B cell (primary cell): ENCODE measurements around the gene TMEM138. TPM values are rescaled to one million over a fixed set of nuclear protein-coding genes. Genes with fewer than 3 reads are reported as not detected.

Experiments used
- ATAC-seq: fragments of 200-7000 bp; cut with Tn5 transposase; one replicate; pipeline ENCODE4 v1.10.0; 2021; ENCODE audit warnings: low read depth, mild to moderate bottlenecking, moderate number of reproducible peaks, moderate library complexity
- CTCF ChIA-PET: fragments of 350-600 bp; sonication (Branson Sonifier 250); formaldehyde crosslinking; loops from one replicate; lab custom pipeline; 2021; ENCODE audit warnings: antibody characterized with exemption, inconsistent platforms; lab: Charles Lee
- POLR2A ChIA-PET: fragments of 350-600 bp; sonication (Branson Sonifier 250); formaldehyde crosslinking; loops from one replicate; lab custom pipeline; 2021; ENCODE audit warnings: antibody characterized with exemption; lab: Charles Lee
- DNase-seq: peaks from one replicate; pipeline ENCODE4 v3.0.0; 2013
- H2AFZ ChIP-seq: 2 replicates; pipeline ENCODE4 v1.6.1; 2012; ENCODE audit warnings: mild to moderate bottlenecking, low read depth, low read length; ENCODE audit not compliant: insufficient read depth, poor library complexity, severe bottlenecking
- H3K27ac ChIP-seq, 2 donors: 1 replicate in 1 of 2; 2 replicates in 1 of 2; pipeline ENCODE4 v1.5.1; 2012 to 2013; ENCODE audit warnings: low read length in 2 of 2, mild to moderate bottlenecking in 2 of 2, moderate library complexity in 1 of 2
- H3K27me3 ChIP-seq, 4 experiments: fragments of 200-600 bp in 1 of 4; sonication (generic) in 1 of 4; replicated peaks in 1 of 4; 1 replicate in 2 of 4; 2 replicates in 2 of 4; pipeline versions ENCODE4 v1.6.1 to v1.7.0; 2013 to 2016; ENCODE audit warnings: low read length in 3 of 4, mild to moderate bottlenecking in 2 of 4, mixed read lengths in 1 of 4, moderate library complexity in 1 of 4; ENCODE audit not compliant: insufficient read depth in 4 of 4, control insufficient read depth in 3 of 4; ENCODE audit errors: control extremely low read depth in 1 of 4
- H3K36me3 ChIP-seq, 2 experiments: replicated peaks in 1 of 2; 1 replicate in 1 of 2; 2 replicates in 1 of 2; pipeline versions ENCODE4 v1.6.1 to v1.7.1; 2013; ENCODE audit warnings: low read length in 1 of 2; ENCODE audit not compliant: insufficient read depth in 2 of 2, control insufficient read depth in 1 of 2; ENCODE audit errors: control extremely low read depth in 1 of 2, extremely low read depth in 1 of 2
- H3K4me1 ChIP-seq, 2 donors: fragments of 200-600 bp in 1 of 2; sonication (generic) in 1 of 2; 1 replicate in 1 of 2; 2 replicates in 1 of 2; pipeline versions ENCODE4 v1.5.1 to v1.6.1; 2013 to 2017; ENCODE audit warnings: low read length in 2 of 2; ENCODE audit not compliant: control insufficient read depth in 2 of 2, insufficient read depth in 2 of 2
- H3K4me2 ChIP-seq: replicated peaks from 2 replicates; pipeline ENCODE3; 2012; ENCODE audit warnings: mild to moderate bottlenecking, low read depth, low read length; ENCODE audit not compliant: poor library complexity, severe bottlenecking
- H3K4me3 ChIP-seq, 5 experiments: fragments of 200-600 bp in 1 of 5; sonication (generic) in 1 of 5; 1 replicate in 3 of 5; 2 replicates in 2 of 5; pipeline versions ENCODE4 v1.5.1 to v1.7.0; 2011 to 2016; ENCODE audit warnings: low read length in 4 of 5, mild to moderate bottlenecking in 4 of 5, low read depth in 2 of 5, control low read depth in 1 of 5, moderate library complexity in 1 of 5; ENCODE audit not compliant: insufficient read depth in 1 of 5; ENCODE audit errors: control extremely low read depth in 1 of 5, extremely low read depth in 1 of 5
- H3K79me2 ChIP-seq: fragments of 200-600 bp; sonication (generic); one replicate; pipeline ENCODE4 v1.6.0; 2016; ENCODE audit warnings: low read length; ENCODE audit not compliant: control insufficient read depth, insufficient read depth
- H3K9ac ChIP-seq: fragments of 200-600 bp; sonication (generic); 2 replicates; pipeline ENCODE4 v1.6.1; 2017; ENCODE audit warnings: mild to moderate bottlenecking, low read length, moderate library complexity
- H3K9me3 ChIP-seq, 3 donors: one replicate each; pipeline versions ENCODE4 v1.6.1 to v1.7.1; 2013; ENCODE audit warnings: low read length in 2 of 3; ENCODE audit not compliant: control insufficient read depth in 2 of 3, insufficient read depth in 1 of 3; ENCODE audit errors: control extremely low read depth in 1 of 3
- H4K20me1 ChIP-seq: 2 replicates; pipeline ENCODE4 v1.6.0; 2012; ENCODE audit warnings: mild to moderate bottlenecking, low read length; ENCODE audit not compliant: insufficient read depth, control insufficient read depth, poor library complexity, severe bottlenecking
- H3K27ac Mint-ChIP-seq: one replicate; pipeline ENCODE4 v1.8.0; 2021; ENCODE audit warnings: mixed read lengths
- H3K27me3 Mint-ChIP-seq: one replicate; pipeline ENCODE4 v1.8.0; 2021; ENCODE audit warnings: mixed read lengths
- H3K4me1 Mint-ChIP-seq: one replicate; pipeline ENCODE4 v1.8.0; 2021; ENCODE audit warnings: mixed read lengths
- H3K4me3 Mint-ChIP-seq: one replicate; pipeline ENCODE4 v1.8.0; 2021; ENCODE audit warnings: mixed read lengths
- H3K9me3 Mint-ChIP-seq: one replicate; pipeline ENCODE4 v1.8.0; 2022; ENCODE audit warnings: mixed read lengths; ENCODE audit not compliant: insufficient read depth
- EZH2 ChIP-seq: IDR thresholded peaks from 2 replicates; pipeline ENCODE4 v1.6.1; 2012; ENCODE audit warnings: borderline replicate concordance, low read depth, mild to moderate bottlenecking, moderate library complexity, low read length; ENCODE audit not compliant: insufficient read depth, poor library complexity, severe bottlenecking
- WGBS: methylation state at CpG from one replicate; pipeline ENCODE4 v1.1.5; 2013; ENCODE audit warnings: missing lambda C conversion rate; ENCODE audit not compliant: insufficient coverage; 5-methylcytosine and 5-hydroxymethylcytosine counted together
- intact Hi-C: fragments of 100-400 bp; cut with micrococcal nuclease; formaldehyde crosslinking; loops from one replicate; pipeline ENCODE4 v1.10.0; 2022
- polyA plus RNA-seq: library from polyadenylated mRNA; depleted of rRNA; stranded (reverse); fragments of >200 nt; gene quantifications from 2 replicates; pipeline ENCODE4 v1.2.3, GENCODE V29; 2012
- total RNA-seq, 2 donors: library from RNA; stranded (reverse); fragments of 120-200 nt in 1 of 2; gene quantifications; 1 replicate in 1 of 2; 2 replicates in 1 of 2; pipeline versions ENCODE4 v1.2.3 to v1.2.4, GENCODE V29; 2013 to 2022
- TF ChIP-seq, protein P1 (sequence below): fragments of 200-600 bp; IDR thresholded peaks from one replicate; pipeline ENCODE4 v1.8.0; 2022; ENCODE audit warnings: antibody characterized with exemption, mild to moderate bottlenecking

The TMEM138 gene
- total and polyA plus RNA-seq, 2 donors (not counting 1 experiment from before 2014, with no cell fraction given), result 66.6 to 84.3 TPM

GRCh38 chr11:61414547-61414946, 52.4 kb downstream of the TMEM138 start:
- no peak for ATAC-seq
- Mint-ChIP-seq H3K27me3 (no peaks in the 10 kb centered on the region), H3K27ac (no peak overlapping the region), H3K4me3 (no peak overlapping the region), H3K4me1 (peaks cover 7% of the 10 kb centered on the region), H3K9me3 (no peaks in the 10 kb centered on the region)
- Histone ChIP-seq H3K27me3 (no peaks in the 10 kb centered on the region), H3K36me3 (peaks cover 2 to 96% of the 10 kb centered on the region in 2 experiments), H3K4me3 (no peak overlapping the region), H3K4me2 (no peak overlapping the region), H3K9ac (no peak overlapping the region), H3K27ac (no peak overlapping the region), H4K20me1 (peaks cover 47% of the 10 kb centered on the region), H3K9me3 (no peaks in the 10 kb centered on the region), H2AFZ (no peak overlapping the region), H3K79me2 (peaks cover 47% of the 10 kb centered on the region), H3K4me1 (no peaks in the 10 kb centered on the region)
- CTCF ChIA-PET, result no interaction called here
- intact Hi-C loops, result no loop called here
- TF ChIP-seq, protein P1, sequence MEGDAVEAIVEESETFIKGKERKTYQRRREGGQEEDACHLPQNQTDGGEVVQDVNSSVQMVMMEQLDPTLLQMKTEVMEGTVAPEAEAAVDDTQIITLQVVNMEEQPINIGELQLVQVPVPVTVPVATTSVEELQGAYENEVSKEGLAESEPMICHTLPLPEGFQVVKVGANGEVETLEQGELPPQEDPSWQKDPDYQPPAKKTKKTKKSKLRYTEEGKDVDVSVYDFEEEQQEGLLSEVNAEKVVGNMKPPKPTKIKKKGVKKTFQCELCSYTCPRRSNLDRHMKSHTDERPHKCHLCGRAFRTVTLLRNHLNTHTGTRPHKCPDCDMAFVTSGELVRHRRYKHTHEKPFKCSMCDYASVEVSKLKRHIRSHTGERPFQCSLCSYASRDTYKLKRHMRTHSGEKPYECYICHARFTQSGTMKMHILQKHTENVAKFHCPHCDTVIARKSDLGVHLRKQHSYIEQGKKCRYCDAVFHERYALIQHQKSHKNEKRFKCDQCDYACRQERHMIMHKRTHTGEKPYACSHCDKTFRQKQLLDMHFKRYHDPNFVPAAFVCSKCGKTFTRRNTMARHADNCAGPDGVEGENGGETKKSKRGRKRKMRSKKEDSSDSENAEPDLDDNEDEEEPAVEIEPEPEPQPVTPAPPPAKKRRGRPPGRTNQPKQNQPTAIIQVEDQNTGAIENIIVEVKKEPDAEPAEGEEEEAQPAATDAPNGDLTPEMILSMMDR, result no peak
- TF ChIP-seq EZH2, result no peak
- no CpG with 5 or more reads among the region's 2 CpGs for WGBS
- POLR2A ChIA-PET, result interaction anchor here (0.9 kb wide), 1 partner anchor 22 kb away, joined by 6 read pairs; the partner anchor contains the start of gene TMEM216
- DNase-seq, result no peak

GRCh38 chr11:61415381-61415780, 53.2 kb downstream of the TMEM138 start:
- TF ChIP-seq, protein P1, result no peak
- TF ChIP-seq EZH2, result no peak
- no peak overlapping the region for H3K4me2 ChIP-seq
- H3K4me3 ChIP-seq, result no peak overlapping the region
- no peak for ATAC-seq
- no peak overlapping the region for H3K27ac Mint-ChIP-seq
- no peak overlapping the region for H3K9ac ChIP-seq
- no peak overlapping the region for H3K4me3 Mint-ChIP-seq
- WGBS, result 100% methylated on average over 4 of the region's 6 CpGs
- peaks cover 7% of the 10 kb centered on the region for H3K4me1 Mint-ChIP-seq
- H2AFZ ChIP-seq, result no peak overlapping the region
- ChIA-PET CTCF (no interaction called here), POLR2A (no interaction called here)
- H3K27ac ChIP-seq, result no peak overlapping the region
- H3K9me3 Mint-ChIP-seq, result no peaks in the 10 kb centered on the region
- no peaks in the 10 kb centered on the region for H3K27me3 Mint-ChIP-seq
- peaks cover 50% of the 10 kb centered on the region for H3K79me2 ChIP-seq
- peaks cover 56% of the 10 kb centered on the region for H4K20me1 ChIP-seq
- H3K27me3 ChIP-seq, result no peaks in the 10 kb centered on the region
- intact Hi-C loops, result no loop called here
- H3K4me1 ChIP-seq, result no peaks in the 10 kb centered on the region
- DNase-seq, result no peak
- H3K36me3 ChIP-seq, result peaks cover 2 to 96% of the 10 kb centered on the region in 2 experiments
- no peaks in the 10 kb centered on the region for H3K9me3 ChIP-seq
